Small intestine (tissue), 16 donors: Measurements from ENCODE around the gene ZNF268. TPM values are rescaled to one million over a fixed set of nuclear protein-coding genes. Genes with fewer than 3 reads are reported as not detected.

Source experiments
- DNase-seq, 2 donors: peaks; one replicate each; pipeline versions ENCODE4 v3.0.0 to v3.0.0-alpha.2; 2013
- FAIRE-seq: peaks from 2 replicates; lab custom pipeline; 2012; peaks lifted over from hg19 to GRCh38; lab: Jason Lieb, UNC
- H3K27ac ChIP-seq, 3 donors: one replicate each; pipeline ENCODE4 v1.5.1; 2013; ENCODE audit warnings: low read length in 2 of 3, mild to moderate bottlenecking in 2 of 3, control low read depth in 1 of 3, inconsistent platforms in 1 of 3, low read depth in 1 of 3, moderate library complexity in 1 of 3
- H3K27me3 ChIP-seq, 3 donors: one replicate each; pipeline ENCODE4 v1.6.1; 2013; ENCODE audit warnings: low read length in 3 of 3, inconsistent platforms in 1 of 3; ENCODE audit not compliant: control insufficient read depth in 3 of 3, insufficient read depth in 3 of 3
- H3K36me3 ChIP-seq, 3 donors: one replicate each; pipeline ENCODE4 v1.6.1; 2013; ENCODE audit warnings: low read length in 3 of 3, inconsistent platforms in 1 of 3, low read depth in 1 of 3, mild to moderate bottlenecking in 1 of 3, moderate library complexity in 1 of 3; ENCODE audit not compliant: control insufficient read depth in 3 of 3, insufficient read depth in 2 of 3
- H3K4me1 ChIP-seq, 3 donors: one replicate each; pipeline ENCODE4 v1.6.1; 2013; ENCODE audit warnings: low read length in 2 of 3, inconsistent platforms in 1 of 3, low read depth in 1 of 3, mild to moderate bottlenecking in 1 of 3, moderate library complexity in 1 of 3; ENCODE audit not compliant: control insufficient read depth in 3 of 3, insufficient read depth in 2 of 3
- H3K4me3 ChIP-seq, 3 donors: one replicate each; pipeline ENCODE4 v1.5.1; 2013; ENCODE audit warnings: low read length in 3 of 3, control low read depth in 1 of 3, inconsistent platforms in 1 of 3, low read depth in 1 of 3, mild to moderate bottlenecking in 1 of 3, moderate library complexity in 1 of 3
- H3K9me3 ChIP-seq, 2 donors: one replicate each; pipeline ENCODE4 v1.6.1; 2013; ENCODE audit warnings: low read depth in 1 of 2, low read length in 1 of 2; ENCODE audit not compliant: control insufficient read depth in 2 of 2, insufficient read depth in 1 of 2
- WGBS, 3 donors: extraction: QIAGEN DNeasy Blood & Tissue Kit; methylation state at CpG; one replicate each; pipeline ENCODE4 v1.1.7; 2013; 5-methylcytosine and 5-hydroxymethylcytosine counted together
- long read RNA-seq, 10 donors: transcript quantifications; one replicate each; lab custom pipeline, GENCODE V29; 2026
- polyA plus RNA-seq, 4 donors: library from polyadenylated mRNA; stranded (reverse) in 3 of 4; unstranded in 1 of 4; fragments of 200-250 nt in 3 of 4; fragments of 120-200 nt in 1 of 4; gene quantifications; one replicate each; pipeline versions ENCODE4 v1.2.1 to v1.2.3, GENCODE V29; 2013
- donor health status: healthy with polysubstance abuse.
- donor health status: control.
- donor health status: control.
- donor health status: Bipolar disorder and iron deficiency.
- donor health status: healthy.

ZNF268 gene
- 10 to 100 TPM in 1 of 4 donors, 1 to 10 TPM in 3; 1.6 to 26.2 (median 4.9) TPM for polyA plus RNA-seq
- long read RNA-seq, donor 1, full-length matches to known transcripts, result 14 of 14 reads
- long read RNA-seq, donor 1, partial matches to known transcripts, result 0 of 14 reads
- long read RNA-seq, donor 1, other reads (novel, unspliced or antisense), result 0 of 14 reads
- long read RNA-seq, donor 2, partial matches to known transcripts, result 0 of 1 reads
- long read RNA-seq, donor 2, other reads (novel, unspliced or antisense), result 0 of 1 reads
- long read RNA-seq, donor 3, result 0 reads
- long read RNA-seq, donor 4, result 0 reads
- long read RNA-seq, donor 5, result 0 reads
- long read RNA-seq, donor 6, full-length matches to known transcripts, result 5 of 5 reads
- long read RNA-seq, donor 6, partial matches to known transcripts, result 0 of 5 reads
- long read RNA-seq, donor 6, other reads (novel, unspliced or antisense), result 0 of 5 reads
- long read RNA-seq, donor 7, result 0 reads
- long read RNA-seq, donor 8, result 0 reads
- long read RNA-seq, donor 9, result 0 reads
- long read RNA-seq, donor 10, partial matches to known transcripts, result 0 of 1 reads
- long read RNA-seq, donor 10, other reads (novel, unspliced or antisense), result 0 of 1 reads

GRCh38 chr12:133181238-133181959, at the start of gene ZNF268:
Gene ZNF268 (plus strand): TSS chr12:133181495. CDS start chr12:133181998, 503 bp downstream.
- no peak for FAIRE-seq
- H3K27ac ChIP-seq, result peak within 1 kb of the TSS; percentile 57 to 82 (median 75)
- peaks cover 7 to 45% of the 10 kb centered on the region in 2 donors for H3K9me3 ChIP-seq
- 1 to 2% (median 2%) methylated on average over 40 of the region's 40 CpGs for WGBS, 3 donors
- H3K27me3 ChIP-seq, result no peaks in the 10 kb centered on the region
- H3K4me3 ChIP-seq, result peak within 1 kb of the TSS; percentile 82 to 96 (median 91)
- peak; percentile 91 to 96 for DNase-seq
- peaks cover 10 to 31% (median 19%) of the 10 kb centered on the region in 3 donors for H3K36me3 ChIP-seq
- no peaks in the 10 kb centered on the region for H3K4me1 ChIP-seq

- H3K9me3 ChIP-seq, result peaks cover 5 to 58% of the 10 kb centered on the region in 2 donors
- peaks cover 10 to 24% (median 10%) of the 10 kb centered on the region in 3 donors for H3K36me3 ChIP-seq
- no peaks in the 10 kb centered on the region for H3K27me3 ChIP-seq
- FAIRE-seq (no peak), DNase-seq (no peak)
- peaks cover 0 to 3% (median 0%) of the 10 kb centered on the region in 3 donors for H3K4me1 ChIP-seq
- H3K27ac ChIP-seq, result no peak overlapping the region
- 91 to 98% (median 93%) methylated on average over 2 of the region's 2 CpGs for WGBS, 3 donors
- H3K4me3 ChIP-seq, result no peak overlapping the region
Observed at GRCh38 chr12:133135747-133136146, 45.5 kb upstream of the ZNF268 start.

GRCh38 chr12:133145981-133146380, 35.3 kb upstream of the ZNF268 start:
- H3K27ac ChIP-seq, result no peak overlapping the region
- no peaks in the 10 kb centered on the region for H3K27me3 ChIP-seq
- DNase-seq, result no peak
- FAIRE-seq, result no peak
- 95 to 100% (median 95%) methylated on average over 2 of the region's 2 CpGs for WGBS, 3 donors
- H3K9me3 ChIP-seq, result peaks cover 4 to 48% of the 10 kb centered on the region in 2 donors
- peaks cover 15 to 22% (median 22%) of the 10 kb centered on the region in 3 donors for H3K36me3 ChIP-seq
- H3K4me1 ChIP-seq, result no peaks in the 10 kb centered on the region
- H3K4me3 ChIP-seq, result no peak overlapping the region

- Histone ChIP-seq H3K9me3 (peaks cover 6 to 50% of the 10 kb centered on the region in 2 donors), H3K27ac (no peak overlapping the region), H3K4me3 (no peak overlapping the region), H3K27me3 (no peaks in the 10 kb centered on the region), H3K36me3 (peaks cover 16 to 26% (median 25%) of the 10 kb centered on the region in 3 donors), H3K4me1 (no peaks in the 10 kb centered on the region)
- DNase-seq, result no peak
- 95 to 100% (median 99%) methylated on average over 2 of the region's 2 CpGs for WGBS, 3 donors
- no peak for FAIRE-seq
Observed at GRCh38 chr12:133156125-133156690, 25.1 kb upstream of the ZNF268 start.

- Histone ChIP-seq H3K27ac (no peak overlapping the region), H3K4me3 (no peak overlapping the region), H3K9me3 (peaks cover 0 to 39% of the 10 kb centered on the region in 2 donors), H3K36me3 (no peaks in the 10 kb centered on the region), H3K4me1 (no peaks in the 10 kb centered on the region), H3K27me3 (no peaks in the 10 kb centered on the region)
- FAIRE-seq (no peak), DNase-seq (no peak)
- WGBS, 3 donors, result 85 to 98% (median 91%) methylated on average over 3 of the region's 3 CpGs
Observed at GRCh38 chr12:133165776-133166175, 15.5 kb upstream of the ZNF268 start.

- 76 to 92% (median 79%) methylated on average over 1 of the region's 1 CpG for WGBS, 3 donors
- no peak for DNase-seq
- Histone ChIP-seq H3K27me3 (no peaks in the 10 kb centered on the region), H3K36me3 (no peaks in the 10 kb centered on the region), H3K4me3 (no peak overlapping the region), H3K27ac (no peak overlapping the region), H3K4me1 (no peaks in the 10 kb centered on the region), H3K9me3 (peaks cover 9 to 36% of the 10 kb centered on the region in 2 donors)
- no peak for FAIRE-seq
Observed at GRCh38 chr12:133172491-133172890, 8.8 kb upstream of the ZNF268 start.

GRCh38 chr12:133174901-133175300, 6.4 kb upstream of the ZNF268 start:
- DNase-seq (no peak), FAIRE-seq (no peak)
- 69 to 82% (median 74%) methylated on average over 1 of the region's 1 CpG for WGBS, 3 donors
- no peaks in the 10 kb centered on the region for H3K4me1 ChIP-seq
- no peaks in the 10 kb centered on the region for H3K36me3 ChIP-seq
- no peaks in the 10 kb centered on the region for H3K27me3 ChIP-seq
- H3K9me3 ChIP-seq, result peaks cover 9 to 39% of the 10 kb centered on the region in 2 donors
- no peak overlapping the region for H3K27ac ChIP-seq
- no peak overlapping the region for H3K4me3 ChIP-seq

GRCh38 chr12:133180669-133181068, 626 bp upstream of the ZNF268 start:
- peaks cover 6 to 26% (median 15%) of the 10 kb centered on the region in 3 donors for H3K36me3 ChIP-seq
- H3K9me3 ChIP-seq, result peaks cover 7 to 38% of the 10 kb centered on the region in 2 donors
- FAIRE-seq (no peak), DNase-seq (no peak)
- WGBS, 3 donors, result 95 to 98% (median 95%) methylated on average over 8 of the region's 8 CpGs
- no peaks in the 10 kb centered on the region for H3K4me1 ChIP-seq
- H3K27ac ChIP-seq, result no peak overlapping the region
- no peak overlapping the region for H3K4me3 ChIP-seq
- H3K27me3 ChIP-seq, result no peaks in the 10 kb centered on the region
